ENCODE data around the gene SPON2. TPM values are rescaled to one million over a fixed set of nuclear protein-coding genes. Genes with fewer than 3 reads are reported as not detected.

The SPON2 gene
- total and polyA plus RNA-seq, 10 donors, result 8.3 to 51.3 (median 27.1) TPM

DNA sequence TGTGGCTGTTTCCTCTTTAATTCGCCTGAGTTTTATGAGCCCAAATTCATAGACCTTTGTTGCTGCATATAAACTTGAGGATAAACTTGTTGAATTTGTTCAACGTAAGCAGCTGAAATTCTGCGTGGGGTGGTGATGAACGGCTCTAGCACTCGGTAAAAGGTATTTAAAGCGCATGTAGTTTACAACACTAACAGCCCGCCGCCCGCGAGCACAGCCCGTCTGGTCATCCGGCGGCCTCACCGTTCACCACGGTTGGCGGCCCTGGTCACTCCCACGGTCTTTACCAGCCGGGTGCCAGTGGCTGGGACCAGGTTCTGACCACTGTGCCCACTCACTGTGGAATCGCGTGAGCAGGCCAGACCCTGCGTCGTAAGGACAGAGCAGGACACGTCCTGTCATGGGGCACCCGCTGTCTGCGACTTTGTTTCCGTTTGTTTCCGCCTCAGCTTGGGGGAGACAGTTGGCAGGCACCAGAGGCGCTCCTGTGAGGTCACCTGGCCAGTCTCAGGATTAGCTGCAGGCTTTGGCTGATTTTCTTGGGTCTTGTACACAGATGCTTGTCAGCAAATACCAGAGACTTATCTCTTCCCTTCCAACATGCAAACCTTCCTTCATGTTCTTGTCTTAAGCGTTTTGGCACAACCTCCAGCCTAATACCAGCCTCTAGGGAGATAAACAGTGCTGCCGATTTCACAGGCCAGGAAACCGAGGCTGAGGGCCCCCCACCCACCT is 36.8 kb upstream of the SPON2 start:
- H3K27ac ChIP-seq, result peak overlapping the region in 6 of 8 donors; percentile 27 to 74 (median 58)
- no peaks in the 10 kb centered on the region for H3K27me3 ChIP-seq (replicated peaks in 1 of 7)
- H3K4me3 ChIP-seq, result no peak overlapping the region
- DNase-seq, result peak; percentile 70
- H3K4me1 ChIP-seq, result peaks cover 17 to 93% (median 60%) of the 10 kb centered on the region in 6 donors
- TF ChIP-seq, protein P1, sequence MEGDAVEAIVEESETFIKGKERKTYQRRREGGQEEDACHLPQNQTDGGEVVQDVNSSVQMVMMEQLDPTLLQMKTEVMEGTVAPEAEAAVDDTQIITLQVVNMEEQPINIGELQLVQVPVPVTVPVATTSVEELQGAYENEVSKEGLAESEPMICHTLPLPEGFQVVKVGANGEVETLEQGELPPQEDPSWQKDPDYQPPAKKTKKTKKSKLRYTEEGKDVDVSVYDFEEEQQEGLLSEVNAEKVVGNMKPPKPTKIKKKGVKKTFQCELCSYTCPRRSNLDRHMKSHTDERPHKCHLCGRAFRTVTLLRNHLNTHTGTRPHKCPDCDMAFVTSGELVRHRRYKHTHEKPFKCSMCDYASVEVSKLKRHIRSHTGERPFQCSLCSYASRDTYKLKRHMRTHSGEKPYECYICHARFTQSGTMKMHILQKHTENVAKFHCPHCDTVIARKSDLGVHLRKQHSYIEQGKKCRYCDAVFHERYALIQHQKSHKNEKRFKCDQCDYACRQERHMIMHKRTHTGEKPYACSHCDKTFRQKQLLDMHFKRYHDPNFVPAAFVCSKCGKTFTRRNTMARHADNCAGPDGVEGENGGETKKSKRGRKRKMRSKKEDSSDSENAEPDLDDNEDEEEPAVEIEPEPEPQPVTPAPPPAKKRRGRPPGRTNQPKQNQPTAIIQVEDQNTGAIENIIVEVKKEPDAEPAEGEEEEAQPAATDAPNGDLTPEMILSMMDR (IDR thresholded peaks at IDR 0.05 in 8 of 11, conservative IDR thresholded peaks at IDR 0.05 in 3 of 11), result no peak
- TF ChIP-seq POLR2AphosphoS5 (IDR thresholded peaks at IDR 0.05), result peak in 1 of 3 donors; percentile 47
- peaks cover 0 to 64% (median 38%) of the 10 kb centered on the region in 6 donors for H3K36me3 ChIP-seq
- intact Hi-C loops (cut with DNase I; ENCODE audit: low total_unique reads), result no loop called here
- H3K9me3 ChIP-seq, result no peaks in the 10 kb centered on the region
- 78 to 89% (median 84%) methylated on average over 28 to 31 of the region's 31 CpGs for WGBS, 5 donors

DNA sequence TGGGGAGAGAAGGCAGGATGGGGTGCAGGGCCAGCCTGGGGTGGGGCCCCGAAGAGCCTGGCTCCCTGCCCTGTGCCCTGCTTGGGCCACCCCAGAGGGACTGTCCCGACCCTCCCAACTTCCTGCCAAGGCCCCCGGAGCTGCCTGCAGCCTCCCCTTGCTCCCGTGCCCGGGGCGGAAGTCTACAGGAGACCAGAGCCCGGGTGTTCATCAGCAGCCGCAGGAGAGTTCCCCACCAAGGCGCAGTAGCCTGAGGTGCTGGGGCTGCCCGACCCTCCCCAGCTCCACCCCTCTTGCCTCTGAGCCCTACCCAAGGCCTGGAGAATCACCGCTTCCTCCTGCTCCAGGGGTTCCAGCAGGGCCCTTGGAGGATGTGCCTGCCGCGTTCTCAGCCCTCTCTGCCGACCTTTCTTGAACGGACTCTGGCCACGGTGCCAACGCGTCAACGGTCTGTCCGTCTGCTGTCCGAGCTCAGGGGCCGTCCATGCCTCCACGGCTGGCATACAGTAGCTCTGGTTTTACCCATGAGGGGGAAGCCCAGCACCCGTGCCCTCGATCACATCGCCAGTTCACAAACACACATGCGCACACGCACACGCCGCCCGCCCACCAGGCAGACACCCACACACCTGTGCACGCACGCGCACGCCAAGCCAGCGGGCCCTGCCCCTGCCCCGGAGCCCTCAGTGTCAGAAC is 36.0 kb upstream of the SPON2 start:
- peak overlapping the region in 6 of 8 donors; percentile 27 to 74 (median 58) for H3K27ac ChIP-seq

GRCh38 chr4:1207603-1208265 is 35.4 kb upstream of the SPON2 start:
- Histone ChIP-seq H3K27ac (peak overlapping the region in 6 of 8 donors; percentile 27 to 74 (median 58)), H3K27me3 (replicated peaks in 1 of 7) (no peaks in the 10 kb centered on the region), H3K4me3 (no peak overlapping the region), H3K9me3 (no peaks in the 10 kb centered on the region), H3K36me3 (peaks cover 0 to 49% (median 24%) of the 10 kb centered on the region in 6 donors), H3K4me1 (peaks cover 23 to 95% (median 72%) of the 10 kb centered on the region in 6 donors)
- TF ChIP-seq POLR2AphosphoS5 (IDR thresholded peaks at IDR 0.05), result peak; percentile 37 to 73 (median 66)
- TF ChIP-seq, protein P1 (IDR thresholded peaks at IDR 0.05 in 8 of 11, conservative IDR thresholded peaks at IDR 0.05 in 3 of 11), result no peak
- peak; percentile 78 for DNase-seq
- WGBS, 5 donors, result 79 to 95% (median 83%) methylated on average over 18 to 28 of the region's 31 CpGs
- intact Hi-C loops (cut with DNase I; ENCODE audit: low total_unique reads), result no loop called here

More for the DNA sequence above, 36.0 kb upstream of the SPON2 start:
- peaks cover 17 to 93% (median 65%) of the 10 kb centered on the region in 6 donors for H3K4me1 ChIP-seq
- intact Hi-C loops (cut with DNase I; ENCODE audit: low total_unique reads), result no loop called here
- no peaks in the 10 kb centered on the region for H3K9me3 ChIP-seq
- H3K27me3 ChIP-seq (replicated peaks in 1 of 7), result no peaks in the 10 kb centered on the region
- H3K36me3 ChIP-seq, result peaks cover 0 to 56% (median 31%) of the 10 kb centered on the region in 6 donors
- 53 to 75% (median 61%) methylated on average over 23 to 37 of the region's 37 CpGs for WGBS, 5 donors
- no peak overlapping the region for H3K4me3 ChIP-seq
- DNase-seq, result peak; percentile 81
- TF ChIP-seq, protein P1 (IDR thresholded peaks at IDR 0.05 in 8 of 11, conservative IDR thresholded peaks at IDR 0.05 in 3 of 11), result no peak
- peak in 2 of 3 donors; percentile 52 to 70 for TF ChIP-seq POLR2AphosphoS5 (IDR thresholded peaks at IDR 0.05)
- TF ChIP-seq POLR2A (IDR thresholded peaks at IDR 0.05), result no peak

All from spleen (tissue), 11 donors.